HEK293 (cell line): Measurements from ENCODE around the gene MAP3K13.
"Not testable (repeated sequence)": the region's sequence is repeated elsewhere in the genome, so short reads cannot be mapped to it uniquely, and the experiment has no call there.

Experiments
- BCL11B ChIP-seq: fragments of 450-650 bp; formaldehyde crosslinking; IDR thresholded peaks from 2 replicates; pipeline ENCODE4 v1.5.1; 2016; ENCODE audit warnings: low read depth, missing biosample characterization, missing genetic modification characterization
- MEIS1 ChIP-seq: sonication (generic); formaldehyde crosslinking; IDR thresholded peaks from 2 replicates; pipeline ENCODE4 v1.8.1; 2022; ENCODE audit warnings: missing genetic modification reagents, mild to moderate bottlenecking, borderline replicate concordance
- ZNF133 ChIP-seq: fragments of 450-650 bp; formaldehyde crosslinking; IDR thresholded peaks from 2 replicates; pipeline ENCODE4 v1.5.1; 2016; ENCODE audit warnings: missing biosample characterization, missing genetic modification characterization
- ZNF274 ChIP-seq, 2 experiments: fragments of 200-500 bp in 1 of 2; fragments of 450-650 bp in 1 of 2; sonication (Bioruptor generic) in 1 of 2; formaldehyde crosslinking in 1 of 2; IDR thresholded peaks; 2 replicates each; pipeline versions ENCODE4 v1.5.1 to v1.6.1; 2014 to 2016; ENCODE audit warnings: borderline replicate concordance in 1 of 2, inconsistent platforms in 1 of 2, low read length in 1 of 2, missing biosample characterization in 1 of 2, missing genetic modification characterization in 1 of 2
- TF ChIP-seq, protein P1 (sequence below): fragments of 450-650 bp; formaldehyde crosslinking; IDR thresholded peaks from 2 replicates; pipeline ENCODE4 v1.5.1; 2016; ENCODE audit warnings: missing biosample characterization, missing genetic modification characterization
- TF ChIP-seq, protein P2 (sequence below): fragments of 450-650 bp; formaldehyde crosslinking; IDR thresholded peaks from 2 replicates; pipeline ENCODE4 v1.5.1; 2016; ENCODE audit warnings: missing biosample characterization, missing genetic modification characterization
- TF ChIP-seq, protein P3 (sequence below): fragments of 450-650 bp; formaldehyde crosslinking; IDR thresholded peaks from 2 replicates; pipeline ENCODE4 v1.5.1; 2016; ENCODE audit warnings: missing biosample characterization, missing genetic modification characterization, low read depth

DNA sequence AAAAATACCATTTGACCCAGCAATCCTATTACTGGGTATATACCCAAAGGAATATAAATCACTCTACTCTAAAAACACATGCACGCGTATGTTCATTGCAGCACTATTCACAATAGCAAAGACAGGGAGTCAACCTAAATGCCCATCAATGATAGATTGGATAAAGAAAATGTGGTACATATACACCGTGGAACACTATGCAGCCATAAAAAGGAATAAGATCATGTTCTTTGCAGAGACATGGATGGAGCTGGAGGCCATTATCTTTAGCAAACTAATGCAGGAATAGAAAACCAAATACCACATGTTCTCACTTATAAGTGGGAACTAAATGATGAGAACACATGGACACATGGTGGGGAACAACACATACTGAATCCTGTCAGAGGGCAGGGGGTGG, 23.6 kb downstream of the MAP3K13 start:
- TF ChIP-seq, protein P1, sequence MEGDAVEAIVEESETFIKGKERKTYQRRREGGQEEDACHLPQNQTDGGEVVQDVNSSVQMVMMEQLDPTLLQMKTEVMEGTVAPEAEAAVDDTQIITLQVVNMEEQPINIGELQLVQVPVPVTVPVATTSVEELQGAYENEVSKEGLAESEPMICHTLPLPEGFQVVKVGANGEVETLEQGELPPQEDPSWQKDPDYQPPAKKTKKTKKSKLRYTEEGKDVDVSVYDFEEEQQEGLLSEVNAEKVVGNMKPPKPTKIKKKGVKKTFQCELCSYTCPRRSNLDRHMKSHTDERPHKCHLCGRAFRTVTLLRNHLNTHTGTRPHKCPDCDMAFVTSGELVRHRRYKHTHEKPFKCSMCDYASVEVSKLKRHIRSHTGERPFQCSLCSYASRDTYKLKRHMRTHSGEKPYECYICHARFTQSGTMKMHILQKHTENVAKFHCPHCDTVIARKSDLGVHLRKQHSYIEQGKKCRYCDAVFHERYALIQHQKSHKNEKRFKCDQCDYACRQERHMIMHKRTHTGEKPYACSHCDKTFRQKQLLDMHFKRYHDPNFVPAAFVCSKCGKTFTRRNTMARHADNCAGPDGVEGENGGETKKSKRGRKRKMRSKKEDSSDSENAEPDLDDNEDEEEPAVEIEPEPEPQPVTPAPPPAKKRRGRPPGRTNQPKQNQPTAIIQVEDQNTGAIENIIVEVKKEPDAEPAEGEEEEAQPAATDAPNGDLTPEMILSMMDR: not testable (repeated sequence)
- TF ChIP-seq, protein P2, sequence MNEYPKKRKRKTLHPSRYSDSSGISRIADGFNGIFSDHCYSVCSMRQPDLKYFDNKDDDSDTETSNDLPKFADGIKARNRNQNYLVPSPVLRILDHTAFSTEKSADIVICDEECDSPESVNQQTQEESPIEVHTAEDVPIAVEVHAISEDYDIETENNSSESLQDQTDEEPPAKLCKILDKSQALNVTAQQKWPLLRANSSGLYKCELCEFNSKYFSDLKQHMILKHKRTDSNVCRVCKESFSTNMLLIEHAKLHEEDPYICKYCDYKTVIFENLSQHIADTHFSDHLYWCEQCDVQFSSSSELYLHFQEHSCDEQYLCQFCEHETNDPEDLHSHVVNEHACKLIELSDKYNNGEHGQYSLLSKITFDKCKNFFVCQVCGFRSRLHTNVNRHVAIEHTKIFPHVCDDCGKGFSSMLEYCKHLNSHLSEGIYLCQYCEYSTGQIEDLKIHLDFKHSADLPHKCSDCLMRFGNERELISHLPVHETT: not testable (repeated sequence)
- TF ChIP-seq, protein P3, sequence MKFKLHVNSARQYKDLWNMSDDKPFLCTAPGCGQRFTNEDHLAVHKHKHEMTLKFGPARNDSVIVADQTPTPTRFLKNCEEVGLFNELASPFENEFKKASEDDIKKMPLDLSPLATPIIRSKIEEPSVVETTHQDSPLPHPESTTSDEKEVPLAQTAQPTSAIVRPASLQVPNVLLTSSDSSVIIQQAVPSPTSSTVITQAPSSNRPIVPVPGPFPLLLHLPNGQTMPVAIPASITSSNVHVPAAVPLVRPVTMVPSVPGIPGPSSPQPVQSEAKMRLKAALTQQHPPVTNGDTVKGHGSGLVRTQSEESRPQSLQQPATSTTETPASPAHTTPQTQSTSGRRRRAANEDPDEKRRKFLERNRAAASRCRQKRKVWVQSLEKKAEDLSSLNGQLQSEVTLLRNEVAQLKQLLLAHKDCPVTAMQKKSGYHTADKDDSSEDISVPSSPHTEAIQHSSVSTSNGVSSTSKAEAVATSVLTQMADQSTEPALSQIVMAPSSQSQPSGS: not testable (repeated sequence)
- not testable (repeated sequence) for TF ChIP-seq BCL11B (tag by site-specific recombination); ZNF274 (IDR thresholded peaks at IDR 0.05; ENCODE audit: low read length); ZNF274 (tag by site-specific recombination; IDR thresholded peaks at IDR 0.05; ENCODE audit: borderline replicate concordance); MEIS1 (CRISPR knock-in tag); ZNF133 (tag by site-specific recombination)
